Suprapubic skin (tissue), 3 donors: ENCODE results near the gene NDUFB11.

ENCODE experiments used
- EP300 ChIP-seq: sonication (generic); formaldehyde crosslinking; IDR thresholded peaks from one replicate; pipeline ENCODE4 v1.6.1; 2017; ENCODE audit warnings: antibody characterized with exemption
- POLR2A ChIP-seq, 2 donors: fragments of 450-650 bp; IDR thresholded peaks; one replicate each; pipeline ENCODE4 v1.6.1; 2017; ENCODE audit warnings: antibody characterized with exemption in 2 of 2, mild to moderate bottlenecking in 2 of 2, moderate library complexity in 2 of 2
- TF ChIP-seq, protein P1 (sequence below), 2 donors: fragments of 200-600 bp in 1 of 2; fragments of 450-650 bp in 1 of 2; sonication (generic) in 1 of 2; IDR thresholded peaks; one replicate each; pipeline ENCODE4 v1.5.1; 2016 to 2019; ENCODE audit warnings: antibody characterized with exemption in 2 of 2, mild to moderate bottlenecking in 1 of 2, moderate library complexity in 1 of 2

DNA sequence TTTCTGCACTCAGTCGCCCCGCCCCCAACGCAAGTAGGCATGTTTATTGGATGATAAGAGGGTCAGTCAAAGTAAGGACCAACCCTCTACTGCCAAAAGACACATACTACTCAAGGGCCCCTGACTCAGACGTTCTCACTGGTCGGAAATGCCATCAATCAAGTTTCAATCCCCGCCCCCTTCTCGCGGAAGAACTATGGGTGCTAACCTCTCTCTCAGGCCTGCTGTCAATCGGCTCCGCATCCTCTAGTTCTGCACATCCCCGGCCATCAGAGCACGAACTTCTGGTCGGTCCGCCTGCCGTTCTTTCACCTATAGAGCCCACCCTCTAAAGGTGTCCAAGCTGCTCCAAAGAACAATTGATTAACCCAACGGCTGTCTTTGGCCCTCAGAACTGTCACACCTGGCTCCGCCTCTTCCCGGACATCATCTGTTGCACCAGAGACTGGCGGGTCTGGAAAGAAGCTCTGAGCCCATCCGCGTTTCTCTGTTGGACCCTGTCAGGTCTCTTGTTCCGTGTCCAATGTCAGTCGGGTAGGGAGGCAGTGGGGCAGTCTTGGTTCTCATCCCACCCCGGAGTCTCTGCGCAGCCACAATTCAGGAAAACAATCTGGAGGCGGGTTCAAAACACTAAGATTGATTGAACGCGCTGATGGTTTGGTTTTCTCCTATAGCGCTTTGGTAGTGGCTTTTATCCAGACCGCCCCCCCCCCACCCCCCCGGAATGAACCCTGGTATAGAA is 15.2 kb downstream of the NDUFB11 start:
- TF ChIP-seq, protein P1, sequence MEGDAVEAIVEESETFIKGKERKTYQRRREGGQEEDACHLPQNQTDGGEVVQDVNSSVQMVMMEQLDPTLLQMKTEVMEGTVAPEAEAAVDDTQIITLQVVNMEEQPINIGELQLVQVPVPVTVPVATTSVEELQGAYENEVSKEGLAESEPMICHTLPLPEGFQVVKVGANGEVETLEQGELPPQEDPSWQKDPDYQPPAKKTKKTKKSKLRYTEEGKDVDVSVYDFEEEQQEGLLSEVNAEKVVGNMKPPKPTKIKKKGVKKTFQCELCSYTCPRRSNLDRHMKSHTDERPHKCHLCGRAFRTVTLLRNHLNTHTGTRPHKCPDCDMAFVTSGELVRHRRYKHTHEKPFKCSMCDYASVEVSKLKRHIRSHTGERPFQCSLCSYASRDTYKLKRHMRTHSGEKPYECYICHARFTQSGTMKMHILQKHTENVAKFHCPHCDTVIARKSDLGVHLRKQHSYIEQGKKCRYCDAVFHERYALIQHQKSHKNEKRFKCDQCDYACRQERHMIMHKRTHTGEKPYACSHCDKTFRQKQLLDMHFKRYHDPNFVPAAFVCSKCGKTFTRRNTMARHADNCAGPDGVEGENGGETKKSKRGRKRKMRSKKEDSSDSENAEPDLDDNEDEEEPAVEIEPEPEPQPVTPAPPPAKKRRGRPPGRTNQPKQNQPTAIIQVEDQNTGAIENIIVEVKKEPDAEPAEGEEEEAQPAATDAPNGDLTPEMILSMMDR (IDR thresholded peaks at IDR 0.05): no peak
- TF ChIP-seq EP300 (no peak), POLR2A (IDR thresholded peaks at IDR 0.05) (no peak)
